MM.1S (cell line): ENCODE measurements around the gene PDE4A.
"Not testable (repeated sequence)": the region's sequence is repeated elsewhere in the genome, so short reads cannot be mapped to it uniquely, and the experiment has no call there.

Experiments
- DNase-seq: peaks from one replicate; pipeline ENCODE4 v3.0.0-alpha.2; 2015
- H2AFZ ChIP-seq: fragments of 300-600 bp; sonication (generic); 2 replicates; pipeline ENCODE4 v1.6.0; 2016; ENCODE audit warnings: antibody characterized with exemption, low read length
- H3F3A ChIP-seq: fragments of 300-600 bp; sonication (generic); 2 replicates; pipeline ENCODE4 v1.6.1; 2016; ENCODE audit warnings: mild to moderate bottlenecking, antibody characterized with exemption, low read length, moderate library complexity, mixed read lengths; ENCODE audit not compliant: insufficient read depth
- H3K27ac ChIP-seq: fragments of 300-600 bp; sonication (generic); 2 replicates; pipeline ENCODE4 v1.5.1; 2016; ENCODE audit warnings: mild to moderate bottlenecking, low read length
- H3K27me3 ChIP-seq: fragments of 300-600 bp; sonication (generic); replicated peaks from 2 replicates; pipeline ENCODE4 v1.6.0; 2016; ENCODE audit warnings: low read length; ENCODE audit not compliant: insufficient read depth
- H3K36me3 ChIP-seq: fragments of 300-600 bp; sonication (generic); replicated peaks from 2 replicates; pipeline ENCODE4 v1.6.1; 2016; ENCODE audit warnings: mild to moderate bottlenecking, low read length, mixed read lengths; ENCODE audit not compliant: insufficient read depth
- H3K4me1 ChIP-seq: fragments of 300-600 bp; sonication (generic); 2 replicates; pipeline ENCODE4 v1.6.1; 2016; ENCODE audit warnings: low read length, mixed read lengths
- H3K4me2 ChIP-seq: fragments of 300-600 bp; sonication (generic); 2 replicates; pipeline ENCODE4 v1.6.0; 2016; ENCODE audit warnings: low read depth, low read length
- H3K4me3 ChIP-seq: fragments of 300-600 bp; sonication (generic); 2 replicates; pipeline ENCODE4 v1.5.1; 2016; ENCODE audit warnings: low read length, mixed read lengths
- H3K79me2 ChIP-seq: fragments of 300-600 bp; sonication (generic); 2 replicates; pipeline ENCODE4 v1.6.1; 2016; ENCODE audit warnings: mixed run types, low read length, mixed read lengths
- H3K9ac ChIP-seq: fragments of 300-600 bp; sonication (generic); 2 replicates; pipeline ENCODE4 v1.6.1; 2016; ENCODE audit warnings: low read length, mixed read lengths
- H3K9me2 ChIP-seq: fragments of 300-600 bp; sonication (generic); replicated peaks from 2 replicates; pipeline ENCODE4 v1.6.1; 2016; ENCODE audit warnings: mild to moderate bottlenecking, low read length, mixed read lengths; ENCODE audit not compliant: insufficient read depth
- H3K9me3 ChIP-seq: fragments of 300-600 bp; sonication (generic); replicated peaks from 2 replicates; pipeline ENCODE4 v1.6.1; 2016; ENCODE audit warnings: mild to moderate bottlenecking, low read length, mixed read lengths; ENCODE audit not compliant: insufficient read depth
- H4K20me1 ChIP-seq: fragments of 300-600 bp; sonication (generic); 2 replicates; pipeline ENCODE4 v1.6.1; 2016; ENCODE audit warnings: mild to moderate bottlenecking, low read length, moderate library complexity, mixed read lengths; ENCODE audit not compliant: insufficient read depth
- CTCF ChIP-seq: fragments of 300-600 bp; sonication (generic); IDR thresholded peaks from 2 replicates; pipeline ENCODE4 v1.5.1; 2016; ENCODE audit warnings: antibody characterized with exemption, low read length, mixed read lengths
- EZH2 ChIP-seq: fragments of 300-600 bp; sonication (generic); optimal IDR thresholded peaks from 2 replicates; pipeline ENCODE3; 2017; ENCODE audit warnings: low read depth, mild to moderate bottlenecking, antibody characterized with exemption, low read length, mixed read lengths
- EZH2phosphoT487 ChIP-seq: fragments of 300-600 bp; sonication (generic); IDR thresholded peaks from 2 replicates; pipeline ENCODE4 v1.6.1; 2018; ENCODE audit warnings: antibody characterized with exemption, low read length

The PDE4A gene

GRCh38 chr19:10378124-10378523 is 42.2 kb upstream of the PDE4A start:
- Histone ChIP-seq H4K20me1 (no peaks in the 10 kb centered on the region), H3K4me2 (no peak overlapping the region), H3F3A (no peaks in the 10 kb centered on the region), H3K9ac (no peak overlapping the region), H3K36me3 (no peaks in the 10 kb centered on the region), H3K27ac (no peak overlapping the region), H3K4me1 (peaks cover 5% of the 10 kb centered on the region), H2AFZ (no peak overlapping the region), H3K9me3 (no peaks in the 10 kb centered on the region), H3K9me2 (no peaks in the 10 kb centered on the region), H3K79me2 (peaks cover 18% of the 10 kb centered on the region), H3K4me3 (no peak overlapping the region), H3K27me3 (no peaks in the 10 kb centered on the region)
- no peak for TF ChIP-seq CTCF
- TF ChIP-seq EZH2phosphoT487, result no peak
- TF ChIP-seq EZH2, result no peak
- DNase-seq, result no peak

- no peak for DNase-seq
- peak overlapping the region; percentile 36; the same call in 1 of the 2 replicates for H3K27ac ChIP-seq
- no peaks in the 10 kb centered on the region for H3K27me3 ChIP-seq
- TF ChIP-seq CTCF (no peak), EZH2 (no peak), EZH2phosphoT487 (no peak)
- peak overlapping the region; percentile 89 for H2AFZ ChIP-seq
- peaks cover 5% of the 10 kb centered on the region for H3K4me1 ChIP-seq
- H3K9me3 ChIP-seq, result no peaks in the 10 kb centered on the region
- H3K4me2 ChIP-seq, result peak overlapping the region; percentile 98
- no peaks in the 10 kb centered on the region for H3K9me2 ChIP-seq
- peaks cover 18% of the 10 kb centered on the region for H3K79me2 ChIP-seq
- no peaks in the 10 kb centered on the region for H3F3A ChIP-seq
- H3K4me3 ChIP-seq, result peak overlapping the region; percentile 86
- peak overlapping the region; percentile 87 for H3K9ac ChIP-seq
- H3K36me3 ChIP-seq, result no peaks in the 10 kb centered on the region
- H4K20me1 ChIP-seq, result no peaks in the 10 kb centered on the region
Observed at GRCh38 chr19:10379880-10380312, 40.4 kb upstream of the PDE4A start.

GRCh38 chr19:10380313-10381102 is 39.8 kb upstream of the PDE4A start, which contains the start of gene TYK2:
TYK2 (minus strand) TSS chr19:10380572; CDS start chr19:10378406, 2,166 bp downstream.
- H3K36me3 ChIP-seq, result no peaks in the 10 kb centered on the region
- no peaks in the 10 kb centered on the region for H3K27me3 ChIP-seq
- H3F3A ChIP-seq, result no peaks in the 10 kb centered on the region
- DNase-seq, result peak; percentile 99
- H3K9me2 ChIP-seq, result no peaks in the 10 kb centered on the region
- peak within 1 kb of the TSS; percentile 87 for H3K9ac ChIP-seq
- peak within 1 kb of the TSS; percentile 39; the same call in 1 of the 2 replicates for H3K27ac ChIP-seq
- H3K4me2 ChIP-seq, result peak within 1 kb of the TSS; percentile 98
- H3K79me2 ChIP-seq, result peaks cover 18% of the 10 kb centered on the region
- H3K4me3 ChIP-seq, result peak within 1 kb of the TSS; percentile 86
- H4K20me1 ChIP-seq, result no peaks in the 10 kb centered on the region
- no peak for TF ChIP-seq EZH2phosphoT487
- no peak for TF ChIP-seq CTCF
- TF ChIP-seq EZH2, result no peak
- H2AFZ ChIP-seq, result peak within 1 kb of the TSS; percentile 99
- no peaks in the 10 kb centered on the region for H3K9me3 ChIP-seq
- peaks cover 5% of the 10 kb centered on the region for H3K4me1 ChIP-seq

- H3F3A ChIP-seq, H3K4me2 ChIP-seq, H3K9me3 ChIP-seq, H3K27me3 ChIP-seq, H3K36me3 ChIP-seq, H4K20me1 ChIP-seq, H3K9ac ChIP-seq, H3K9me2 ChIP-seq, H3K4me3 ChIP-seq, H3K27ac ChIP-seq, DNase-seq, H2AFZ ChIP-seq, H3K4me1 ChIP-seq: not testable (repeated sequence)
- peaks cover 17% of the 10 kb centered on the region for H3K79me2 ChIP-seq
Observed at GRCh38 chr19:10383223-10383499, 37.2 kb upstream of the PDE4A start.
